Stomach (tissue), 9 donors: ENCODE results near the gene CAPNS2. TPM values are rescaled to one million over a fixed set of nuclear protein-coding genes. Genes with fewer than 3 reads are reported as not detected.

Experiments
- DNase-seq, 2 donors: peaks; one replicate each; pipeline versions ENCODE4 v3.0.0 to v3.0.0-alpha.2; 2013 to 2019
- H3K27ac ChIP-seq, 5 donors: fragments of 200-600 bp in 4 of 5; sonication (generic) in 4 of 5; one replicate each; pipeline ENCODE4 v1.5.1; 2013 to 2019; ENCODE audit warnings: mild to moderate bottlenecking in 1 of 5, moderate library complexity in 1 of 5
- H3K27me3 ChIP-seq, 3 donors: fragments of 200-600 bp; sonication (generic); one replicate each; pipeline ENCODE4 v1.5.1; 2017 to 2019; ENCODE audit warnings: mixed run types in 1 of 3
- H3K36me3 ChIP-seq, 4 donors: fragments of 200-600 bp; sonication (generic); 1 replicate in 3 of 4; 2 replicates in 1 of 4; pipeline ENCODE4 v1.5.1; 2016 to 2019
- H3K4me1 ChIP-seq, 4 donors: fragments of 200-600 bp; sonication (generic); one replicate each; pipeline ENCODE4 v1.5.1; 2016 to 2019
- H3K4me3 ChIP-seq, 4 donors: fragments of 200-600 bp; sonication (generic) in 3 of 4; one replicate each; pipeline ENCODE4 v1.5.1; 2016 to 2019; ENCODE audit warnings: mild to moderate bottlenecking in 1 of 4
- H3K9me3 ChIP-seq, 4 donors: fragments of 200-600 bp; sonication (generic); one replicate each; pipeline ENCODE4 v1.5.1; 2016 to 2019
- CTCF ChIP-seq, 7 experiments: fragments of 450-650 bp in 4 of 7; fragments of 200-600 bp in 3 of 7; sonication (generic) in 3 of 7; IDR thresholded peaks; one replicate each; pipeline ENCODE4 v1.5.1; 2016 to 2019; ENCODE audit warnings: antibody characterized with exemption in 7 of 7, control low read depth in 2 of 7, mild to moderate bottlenecking in 1 of 7
- EP300 ChIP-seq: sonication (generic); formaldehyde crosslinking; IDR thresholded peaks from one replicate; pipeline ENCODE4 v1.6.1; 2017; ENCODE audit warnings: antibody characterized with exemption
- POLR2A ChIP-seq, 4 donors: fragments of 450-650 bp; IDR thresholded peaks; one replicate each; pipeline ENCODE4 v1.6.1; 2016; ENCODE audit warnings: antibody characterized with exemption in 4 of 4, control low read depth in 2 of 4, mild to moderate bottlenecking in 1 of 4, moderate library complexity in 1 of 4
- POLR2AphosphoS5 ChIP-seq, 3 donors: sonication (generic); formaldehyde crosslinking; IDR thresholded peaks; one replicate each; pipeline ENCODE4 v1.6.1; 2016; ENCODE audit warnings: antibody characterized with exemption in 3 of 3
- WGBS, 5 donors: extraction: QIAGEN DNeasy Blood & Tissue Kit in 3 of 5; methylation state at CpG; one replicate each; pipeline versions ENCODE4 v1.1.5 to v1.1.7; 2013 to 2018; 5-methylcytosine and 5-hydroxymethylcytosine counted together
- intact Hi-C: fragments of 100-400 bp; cut with DNase I; formaldehyde crosslinking; loops from one replicate; pipeline ENCODE4 v1.15.1; 2023; ENCODE audit warnings: low total_unique reads
- polyA plus RNA-seq, 3 donors: library from polyadenylated mRNA; stranded (reverse); fragments of 200-250 nt; gene quantifications; one replicate each; pipeline ENCODE4 v1.2.3, GENCODE V29; 2013
- total RNA-seq, 5 donors: library from RNA; depleted of rRNA; stranded (reverse); fragments of >200 nt; gene quantifications; one replicate each; pipeline versions ENCODE4 v1.1.0 to v1.2.3, GENCODE V29; 2014 to 2016
- donor health status: healthy with polysubstance abuse.
- donor health status: Bipolar disorder and iron deficiency.
- donor health status: healthy.

Gene CAPNS2
- total and polyA plus RNA-seq, 8 donors: 0.73 to 44.2 TPM; not detected in 6

- Histone ChIP-seq H3K4me3 (no peak overlapping the region), H3K4me1 (no peaks in the 10 kb centered on the region), H3K27ac (no peak overlapping the region), H3K36me3 (peaks cover 0 to 18% (median 10%) of the 10 kb centered on the region in 4 donors), H3K9me3 (no peaks in the 10 kb centered on the region), H3K27me3 (no peaks in the 10 kb centered on the region)
- TF ChIP-seq POLR2A (IDR thresholded peaks at IDR 0.05) (no peak), CTCF (IDR thresholded peaks at IDR 0.05) (no peak), EP300 (no peak), POLR2AphosphoS5 (IDR thresholded peaks at IDR 0.05) (no peak)
- DNase-seq: no peak
- intact Hi-C loops: no loop called here
- 80 to 86% (median 84%) methylated on average over 2 of the region's 2 CpGs for WGBS, 5 donors
Measured at GRCh38 chr16:55529018-55529417, 37.5 kb upstream of the CAPNS2 start.

DNA sequence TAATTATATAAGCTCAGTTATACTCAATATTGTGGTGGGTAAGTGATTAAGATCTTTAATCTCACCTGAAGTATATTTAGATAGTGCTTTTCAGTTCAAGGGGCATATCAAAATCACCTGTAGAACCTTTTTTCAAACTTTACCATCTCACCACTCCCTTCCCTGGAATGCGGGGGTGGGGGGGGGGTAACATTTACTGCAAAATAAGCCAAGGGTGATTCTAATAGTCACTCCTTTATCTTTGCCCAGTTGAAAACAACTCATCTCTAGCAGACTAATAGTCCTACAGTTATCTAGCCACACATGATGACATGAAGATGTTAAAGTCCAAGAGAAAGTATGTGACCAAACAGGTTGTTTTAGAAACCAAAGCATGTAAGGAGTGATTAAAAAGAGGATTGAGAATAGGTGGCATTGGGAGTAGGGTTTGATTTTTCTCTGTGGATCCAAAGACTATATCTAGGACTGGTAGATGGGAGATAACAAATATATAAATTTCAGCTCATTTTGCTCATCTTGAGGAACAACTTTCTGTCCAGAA, 36.1 kb upstream of the CAPNS2 start:
- Histone ChIP-seq H3K4me1 (no peaks in the 10 kb centered on the region), H3K4me3 (no peak overlapping the region), H3K9me3 (no peaks in the 10 kb centered on the region), H3K36me3 (peaks cover 0 to 18% (median 10%) of the 10 kb centered on the region in 4 donors), H3K27me3 (no peaks in the 10 kb centered on the region), H3K27ac (no peak overlapping the region)
- TF ChIP-seq POLR2A (IDR thresholded peaks at IDR 0.05) (no peak), CTCF (IDR thresholded peaks at IDR 0.05) (no peak), POLR2AphosphoS5 (IDR thresholded peaks at IDR 0.05) (no peak), EP300 (no peak)
- intact Hi-C loops: no loop called here
- WGBS, 5 donors: 71 to 92% (median 82%) methylated on average over 1 of the region's 1 CpG
- no peak for DNase-seq

GRCh38 chr16:55532227-55532626, 34.3 kb upstream of the CAPNS2 start:
- DNase-seq: no peak
- Histone ChIP-seq H3K27ac (no peak overlapping the region), H3K36me3 (peaks cover 0 to 19% (median 10%) of the 10 kb centered on the region in 4 donors), H3K4me3 (no peak overlapping the region), H3K9me3 (no peaks in the 10 kb centered on the region), H3K4me1 (no peaks in the 10 kb centered on the region), H3K27me3 (no peaks in the 10 kb centered on the region)
- TF ChIP-seq POLR2AphosphoS5 (IDR thresholded peaks at IDR 0.05): no peak
- no peak for TF ChIP-seq POLR2A (IDR thresholded peaks at IDR 0.05)
- no peak for TF ChIP-seq EP300
- no peak for TF ChIP-seq CTCF (IDR thresholded peaks at IDR 0.05)
- intact Hi-C loops: no loop called here
- 92 to 98% (median 96%) methylated on average over 1 of the region's 1 CpG for WGBS, 5 donors

DNA sequence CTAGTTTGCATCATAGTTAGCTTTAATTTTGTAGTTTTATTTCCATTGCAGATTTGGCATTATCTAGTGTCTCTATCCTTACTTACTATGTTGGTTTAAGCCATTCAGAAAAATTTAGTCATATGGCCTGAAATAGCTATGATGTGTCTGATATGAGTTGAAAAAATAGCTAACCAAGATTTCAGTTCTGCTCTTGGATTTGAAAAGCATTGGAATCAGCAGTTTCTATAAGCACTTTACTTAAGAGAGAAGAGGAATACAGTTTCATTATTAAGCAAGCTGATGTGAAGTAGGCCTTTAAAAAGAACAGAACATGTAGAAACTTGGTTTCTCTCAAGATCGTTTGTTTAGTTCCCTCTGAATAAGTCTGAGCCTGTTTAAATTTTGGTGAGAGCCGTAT, 31.7 kb upstream of the CAPNS2 start:
- no peak overlapping the region for H3K4me3 ChIP-seq
- H3K27me3 ChIP-seq: no peaks in the 10 kb centered on the region
- no peaks in the 10 kb centered on the region for H3K9me3 ChIP-seq
- H3K27ac ChIP-seq: no peak overlapping the region
- no peaks in the 10 kb centered on the region for H3K4me1 ChIP-seq
- 72 to 82% (median 77%) methylated on average over 2 of the region's 2 CpGs for WGBS, 5 donors
- TF ChIP-seq POLR2A (IDR thresholded peaks at IDR 0.05) (no peak), POLR2AphosphoS5 (IDR thresholded peaks at IDR 0.05) (no peak), CTCF (IDR thresholded peaks at IDR 0.05) (no peak), EP300 (no peak)
- intact Hi-C loops: no loop called here
- H3K36me3 ChIP-seq: peaks cover 0 to 27% (median 15%) of the 10 kb centered on the region in 4 donors
- DNase-seq: no peak
